Right lobe of liver (tissue), 6 donors: ENCODE data around the gene PDLIM7. TPM values are rescaled to one million over a fixed set of nuclear protein-coding genes. Genes with fewer than 3 reads are reported as not detected.

Experiments
- ATAC-seq, 4 donors: fragments of 200-7000 bp; cut with Tn5 transposase; one replicate each; pipeline ENCODE4 v1.9.1; 2020; ENCODE audit warnings: mild to moderate bottlenecking in 4 of 4, moderate library complexity in 4 of 4
- DNase-seq, 3 donors: peaks; one replicate each; pipeline ENCODE4 v3.0.0-alpha.2; 2020
- H3K27ac ChIP-seq, 3 donors: fragments of 200-600 bp; one replicate each; pipeline ENCODE4 v1.8.0; 2022
- H3K27me3 ChIP-seq, 2 donors: fragments of 200-600 bp; one replicate each; pipeline ENCODE4 v1.8.0; 2022
- H3K36me3 ChIP-seq, 4 donors: fragments of 200-600 bp; sonication (generic) in 1 of 4; one replicate each; pipeline versions ENCODE4 v1.5.1 to v1.8.0; 2017 to 2022; ENCODE audit warnings: control low read depth in 1 of 4
- H3K4me1 ChIP-seq, 4 donors: fragments of 200-600 bp; sonication (generic) in 1 of 4; one replicate each; pipeline versions ENCODE4 v1.5.1 to v1.8.0; 2017 to 2022; ENCODE audit warnings: control low read depth in 1 of 4
- H3K4me3 ChIP-seq, 3 donors: fragments of 200-600 bp; one replicate each; pipeline ENCODE4 v1.8.0; 2022
- H3K9me3 ChIP-seq, 4 donors: fragments of 200-600 bp; sonication (generic) in 1 of 4; one replicate each; pipeline versions ENCODE4 v1.5.1 to v1.8.0; 2017 to 2022; ENCODE audit warnings: control low read depth in 1 of 4
- POLR2A ChIP-seq: fragments of 450-650 bp; IDR thresholded peaks from one replicate; pipeline ENCODE4 v1.6.1; 2017; ENCODE audit warnings: antibody characterized with exemption, mild to moderate bottlenecking
- WGBS: methylation state at CpG from one replicate; pipeline ENCODE4 v1.1.6; 2018; ENCODE audit warnings: low coverage, low lambda C conversion rate; ENCODE audit not compliant: insufficient coverage; ENCODE audit errors: missing lambda C conversion rate; 5-methylcytosine and 5-hydroxymethylcytosine counted together
- intact Hi-C, 2 donors: fragments of 100-400 bp; cut with DNase I; formaldehyde crosslinking; loops; one replicate each; pipeline versions ENCODE4 v1.11.2 to v1.14.1; 2022
- total RNA-seq, 6 experiments: library from RNA; depleted of rRNA in 2 of 6; stranded (reverse); fragments of >200 nt in 2 of 6; fragmentation: NEBNext Ultra II Directional in 3 of 6; extraction: Animal tissue kit (Norgen Biotek cat#: 25700) in 3 of 6; gene quantifications; one replicate each; pipeline versions ENCODE4 v1.1.0 to v1.2.4, GENCODE V29; 2016 to 2023
- TF ChIP-seq, protein P1 (sequence below), 4 donors: fragments of 200-600 bp in 3 of 4; fragments of 450-650 bp in 1 of 4; IDR thresholded peaks; one replicate each; pipeline versions ENCODE4 v1.5.1 to v1.8.0; 2016 to 2022; ENCODE audit warnings: antibody characterized with exemption in 4 of 4, mild to moderate bottlenecking in 2 of 4
- donor health status: DM: no; HTN: yes; CAD: no.
- donor health status: DM: no; HTN: no; CAD: no.
- donor health status: DM: no; HTN: no; CAD: no.
- donor health status: DM: no; HTN: yes; CAD: no.
- donor health status: DM: no; HTN: yes; CAD: no.

PDLIM7 gene
- total RNA-seq, 6 experiments from 2014 or later: 3.7 to 24.0 (median 13.6) TPM

GRCh38 chr5:177447066-177447610 lies 50.3 kb downstream of the PDLIM7 start:
- H3K4me3 ChIP-seq: peak overlapping the region; percentile 51 to 66 (median 57)
- WGBS: 0% methylated on average over 1 of the region's 52 CpGs
- no peaks in the 10 kb centered on the region for H3K27me3 ChIP-seq
- intact Hi-C loops: no loop called here
- no peak for TF ChIP-seq POLR2A
- TF ChIP-seq, protein P1, sequence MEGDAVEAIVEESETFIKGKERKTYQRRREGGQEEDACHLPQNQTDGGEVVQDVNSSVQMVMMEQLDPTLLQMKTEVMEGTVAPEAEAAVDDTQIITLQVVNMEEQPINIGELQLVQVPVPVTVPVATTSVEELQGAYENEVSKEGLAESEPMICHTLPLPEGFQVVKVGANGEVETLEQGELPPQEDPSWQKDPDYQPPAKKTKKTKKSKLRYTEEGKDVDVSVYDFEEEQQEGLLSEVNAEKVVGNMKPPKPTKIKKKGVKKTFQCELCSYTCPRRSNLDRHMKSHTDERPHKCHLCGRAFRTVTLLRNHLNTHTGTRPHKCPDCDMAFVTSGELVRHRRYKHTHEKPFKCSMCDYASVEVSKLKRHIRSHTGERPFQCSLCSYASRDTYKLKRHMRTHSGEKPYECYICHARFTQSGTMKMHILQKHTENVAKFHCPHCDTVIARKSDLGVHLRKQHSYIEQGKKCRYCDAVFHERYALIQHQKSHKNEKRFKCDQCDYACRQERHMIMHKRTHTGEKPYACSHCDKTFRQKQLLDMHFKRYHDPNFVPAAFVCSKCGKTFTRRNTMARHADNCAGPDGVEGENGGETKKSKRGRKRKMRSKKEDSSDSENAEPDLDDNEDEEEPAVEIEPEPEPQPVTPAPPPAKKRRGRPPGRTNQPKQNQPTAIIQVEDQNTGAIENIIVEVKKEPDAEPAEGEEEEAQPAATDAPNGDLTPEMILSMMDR (IDR thresholded peaks at IDR 0.05): no peak
- DNase-seq: peak in 1 of 3 donors; percentile 69
- peak overlapping the region in 1 of 3 donors; percentile 29 for H3K27ac ChIP-seq
- H3K36me3 ChIP-seq: no peaks in the 10 kb centered on the region
- H3K9me3 ChIP-seq: no peaks in the 10 kb centered on the region
- H3K4me1 ChIP-seq: peaks cover 0 to 18% (median 1%) of the 10 kb centered on the region in 4 donors
- peak in 3 of 4 donors; percentile 1 to 20 (median 2) for ATAC-seq

GRCh38 chr5:177446200-177447065 lies 51.0 kb downstream of the PDLIM7 start, which contains the start of gene PRR7:
Gene PRR7, plus strand, starts transcription at chr5:177446814. Its CDS starts 8,254 bp downstream, at chr5:177455068.
- Histone ChIP-seq H3K4me3 (peak within 1 kb of the TSS; percentile 51 to 66 (median 57)), H3K27me3 (no peaks in the 10 kb centered on the region), H3K36me3 (no peaks in the 10 kb centered on the region), H3K27ac (peak within 1 kb of the TSS in 1 of 3 donors; percentile 29), H3K9me3 (no peaks in the 10 kb centered on the region), H3K4me1 (peaks cover 0 to 18% (median 1%) of the 10 kb centered on the region in 4 donors)
- intact Hi-C loops: no loop called here
- ATAC-seq (peak; percentile 58 to 82 (median 76)), DNase-seq (peak in 2 of 3 donors; percentile 72 to 79)
- peak; percentile 52 for TF ChIP-seq POLR2A
- TF ChIP-seq, protein P1 (IDR thresholded peaks at IDR 0.05): peak in 3 of 4 donors; percentile 6 to 26 (median 25)
- WGBS: no CpG with 5 or more reads among the region's 89 CpGs

DNA sequence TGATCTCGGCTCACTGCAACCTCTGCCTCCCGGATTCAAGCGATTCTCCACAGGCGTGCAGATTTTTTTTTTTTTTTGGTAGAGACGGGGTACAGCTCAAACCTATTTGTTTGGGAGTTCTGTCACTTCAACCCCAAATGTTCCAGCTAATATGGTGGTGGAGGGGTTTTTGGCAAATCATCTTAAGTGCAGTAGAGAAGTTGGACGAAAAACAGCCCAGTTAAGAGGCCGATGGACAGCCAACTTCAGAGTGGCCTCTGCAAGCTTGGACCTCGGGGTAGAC lies 51.5 kb downstream of the PDLIM7 start:
- Histone ChIP-seq H3K36me3 (no peaks in the 10 kb centered on the region), H3K27me3 (no peaks in the 10 kb centered on the region), H3K4me1 (peaks cover 0 to 18% (median 1%) of the 10 kb centered on the region in 4 donors), H3K27ac (no peak overlapping the region), H3K9me3 (no peaks in the 10 kb centered on the region), H3K4me3 (no peak overlapping the region)
- no peak for DNase-seq
- 11% methylated on average over 8 of the region's 8 CpGs for WGBS
- intact Hi-C loops: no loop called here
- TF ChIP-seq, protein P1 (IDR thresholded peaks at IDR 0.05): no peak
- no peak for TF ChIP-seq POLR2A
- ATAC-seq: no peak

DNA sequence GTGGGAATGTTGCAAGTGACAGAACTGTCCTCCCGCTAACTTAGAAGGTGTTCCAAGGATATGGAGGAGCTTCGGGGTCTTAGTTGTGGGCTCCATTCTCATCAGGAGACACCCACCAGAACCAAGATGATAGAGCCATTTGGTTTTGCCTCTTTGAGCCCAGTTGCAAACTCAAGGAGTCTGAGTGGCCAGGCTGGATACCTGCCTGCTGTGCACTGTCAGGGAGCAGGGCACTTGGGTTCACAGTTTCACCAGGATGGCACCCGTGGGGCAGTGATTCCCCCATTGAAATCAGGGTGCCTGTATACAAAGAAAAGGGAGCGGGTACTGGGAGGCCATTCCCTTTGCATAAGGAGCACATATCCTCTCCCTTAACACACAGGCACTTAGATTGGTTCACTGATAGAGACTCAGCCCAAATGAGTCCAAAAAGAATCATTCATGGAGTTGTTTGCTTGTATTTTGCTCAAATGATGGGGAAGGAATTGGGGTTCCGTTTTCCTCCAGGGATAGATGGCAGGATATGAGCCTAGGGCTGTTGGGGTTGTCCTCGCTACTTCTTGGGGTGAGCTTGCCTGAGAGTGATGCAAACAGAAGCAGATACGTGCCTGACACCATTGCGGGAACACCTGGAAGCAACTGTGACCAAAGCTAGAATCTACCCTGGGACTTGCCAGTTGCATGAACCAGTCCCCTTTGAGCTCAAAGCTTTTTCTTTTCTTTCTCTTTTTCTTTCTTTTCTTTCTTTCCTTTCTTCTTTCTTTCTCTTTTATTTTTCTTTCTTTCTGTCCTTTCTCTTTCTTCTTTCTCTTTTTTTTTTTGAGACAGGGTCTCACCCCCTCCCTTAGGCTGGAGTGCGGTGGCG lies 52.1 kb downstream of the PDLIM7 start:
- no peaks in the 10 kb centered on the region for H3K36me3 ChIP-seq
- intact Hi-C loops: no loop called here
- no peaks in the 10 kb centered on the region for H3K9me3 ChIP-seq
- H3K27me3 ChIP-seq: no peaks in the 10 kb centered on the region
- WGBS: 64% methylated on average over 8 of the region's 10 CpGs
- H3K4me1 ChIP-seq: peaks cover 0 to 18% (median 1%) of the 10 kb centered on the region in 4 donors
- no peak overlapping the region for H3K27ac ChIP-seq
- H3K4me3 ChIP-seq: no peak overlapping the region
- ATAC-seq (no peak), DNase-seq (no peak)
- TF ChIP-seq POLR2A: no peak
- TF ChIP-seq, protein P1 (IDR thresholded peaks at IDR 0.05): no peak
